Ishikawa (cell line): ENCODE measurements around the gene ILDR1.

Experiments
- CEBPB ChIP-seq: IDR thresholded peaks from 2 replicates; pipeline ENCODE4 v1.6.1; 2012
- EP300 ChIP-seq: IDR thresholded peaks from 2 replicates; pipeline ENCODE4 v1.6.1; 2012; ENCODE audit warnings: borderline replicate concordance
- RAD21 ChIP-seq: IDR thresholded peaks from 2 replicates; pipeline ENCODE4 v1.6.1; 2012; ENCODE audit warnings: low read depth
- TAF1 ChIP-seq: IDR thresholded peaks from 2 replicates; pipeline ENCODE4 v1.6.1; 2012; ENCODE audit warnings: low read depth, mild to moderate bottlenecking
- TCF12 ChIP-seq: IDR thresholded peaks from 2 replicates; pipeline ENCODE4 v1.6.1; 2012; ENCODE audit warnings: low read depth
- USF1 ChIP-seq: IDR thresholded peaks from 2 replicates; pipeline ENCODE4 v1.6.1; 2012
- ZBTB7A ChIP-seq: IDR thresholded peaks from 2 replicates; pipeline ENCODE4 v1.6.1; 2012; ENCODE audit warnings: low read depth

GRCh38 chr3:121998611-121999473 is 23.2 kb downstream of the ILDR1 start:
- TF ChIP-seq USF1: no peak
- TF ChIP-seq EP300: no peak
- TF ChIP-seq TAF1: no peak
- no peak for TF ChIP-seq RAD21
- no peak for TF ChIP-seq ZBTB7A
- TF ChIP-seq CEBPB: no peak
- TF ChIP-seq TCF12: no peak
